ENCODE data around the gene PLCB1.

GRCh38 chr20:8228315-8228714 is 96.2 kb downstream of the PLCB1 start:
- no peak for TF ChIP-seq CTCF (IDR thresholded peaks at IDR 0.05; ENCODE audit: low read depth, low read length, poor library complexity, severe bottlenecking)
- TF ChIP-seq EZH2phosphoT487 (IDR thresholded peaks at IDR 0.05; ENCODE audit: borderline replicate concordance, low read length): no peak
